Stimulated activated CD8-positive, alpha-beta memory T cell treated with anti-CD3 and anti-CD28 coated beads, Interleukin-15, amount 100 ng/mL, for 4 hours (primary cell): ENCODE data around the gene CYB5RL.
"Not testable (repeated sequence)": the region's sequence is repeated elsewhere in the genome, so short reads cannot be mapped to it uniquely, and the experiment has no call there.

Experiments
- DNase-seq, 2 donors: peaks; one replicate each; pipeline ENCODE4 v3.0.0-alpha.2; 2020; ENCODE audit warnings: low read depth in 2 of 2

The CYB5RL gene

GRCh38 chr1:54186056-54186455 is 13.8 kb downstream of the CYB5RL start:
- no peak for DNase-seq

GRCh38 chr1:54180701-54181360 is 19.0 kb downstream of the CYB5RL start:
- DNase-seq = no peak

GRCh38 chr1:54178296-54179070 is 21.3 kb downstream of the CYB5RL start:
- no peak for DNase-seq

DNA sequence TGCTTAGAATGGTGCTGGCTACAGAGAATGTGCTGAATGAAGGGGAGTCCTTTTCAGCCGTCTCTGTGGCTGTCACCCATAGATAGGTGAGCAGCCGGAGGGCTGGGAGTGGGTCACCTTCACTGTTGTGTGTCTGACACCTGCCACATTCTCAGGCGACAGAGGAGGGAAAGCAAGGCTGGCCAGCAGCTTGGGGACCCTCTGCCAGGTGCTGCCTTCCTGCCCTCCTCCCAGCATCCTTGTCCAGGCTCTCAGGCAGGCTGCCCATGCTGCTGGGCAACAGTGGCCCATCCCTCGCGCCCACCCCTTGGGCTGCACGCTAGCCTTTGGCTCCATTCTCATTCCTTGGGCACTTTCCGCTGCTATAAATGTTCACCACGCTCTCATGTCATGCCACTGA is 22.1 kb downstream of the CYB5RL start:
- DNase-seq = no peak

- no peak for DNase-seq
Observed at GRCh38 chr1:54176621-54177327, 23.1 kb downstream of the CYB5RL start.

DNA sequence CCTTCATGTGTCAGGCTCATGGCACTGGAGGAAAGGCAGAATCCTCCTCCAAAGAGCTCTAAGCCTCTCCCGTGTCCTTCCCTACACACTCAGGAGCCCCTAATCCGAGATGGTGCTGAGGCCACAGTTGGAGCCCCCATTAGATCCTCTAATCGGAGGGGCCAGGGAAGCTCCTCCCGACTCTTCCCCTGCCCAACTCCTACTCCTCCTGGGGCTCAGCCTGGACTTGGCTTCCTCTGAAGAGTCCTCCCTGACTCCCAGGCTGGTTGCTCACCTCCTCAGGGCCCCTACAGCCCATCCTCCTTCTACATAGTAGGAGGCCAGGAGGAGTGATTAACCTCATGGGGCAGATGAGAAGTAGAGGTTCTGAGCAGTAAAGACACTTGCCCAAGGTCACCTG is 25.7 kb downstream of the CYB5RL start:
- DNase-seq = no peak

DNA sequence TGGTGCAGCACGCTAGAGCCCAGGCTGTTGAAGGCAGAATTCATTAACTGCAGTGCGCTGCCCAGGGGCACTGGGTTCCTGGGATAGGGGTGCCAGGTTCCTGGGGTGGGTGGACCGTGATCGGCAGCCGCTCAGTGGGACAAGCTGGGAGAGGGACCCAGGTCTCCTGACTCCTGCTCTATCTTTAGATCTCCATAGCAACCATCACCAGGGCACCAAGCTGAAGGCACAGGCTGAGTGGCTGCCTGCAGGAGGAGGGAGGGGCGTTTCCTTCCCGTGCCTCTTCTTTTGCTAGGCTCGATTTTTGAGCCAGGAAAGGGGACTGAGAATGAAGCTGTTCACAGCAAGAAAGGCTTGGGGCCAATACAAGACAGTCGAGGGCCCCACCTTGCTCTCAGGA is 26.1 kb downstream of the CYB5RL start:
- no peak for DNase-seq

GRCh38 chr1:54172614-54173599 is 26.9 kb downstream of the CYB5RL start:
- no peak for DNase-seq

- no peak for DNase-seq
Observed at GRCh38 chr1:54171606-54172005, 28.2 kb downstream of the CYB5RL start.

DNA sequence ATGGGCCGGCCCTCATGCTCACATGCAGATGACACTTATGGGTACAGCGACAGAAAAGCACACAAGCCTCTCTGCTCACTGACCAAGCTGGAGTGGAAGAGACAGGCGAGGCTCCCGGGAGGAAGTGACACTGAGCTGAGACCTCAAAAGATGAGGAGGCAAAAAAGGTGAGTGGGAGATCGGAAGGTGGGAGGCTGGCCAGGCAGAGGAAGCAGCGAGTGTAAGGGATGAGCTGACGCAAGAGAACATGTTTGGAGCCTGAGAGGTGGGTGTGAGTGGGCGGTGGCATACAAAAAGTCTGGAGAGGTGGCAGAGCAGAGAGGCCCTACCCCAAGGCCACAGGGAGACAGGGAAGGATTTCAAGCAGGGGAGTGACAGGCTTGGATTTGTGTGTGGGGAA is 28.8 kb downstream of the CYB5RL start:
- no peak for DNase-seq

DNA sequence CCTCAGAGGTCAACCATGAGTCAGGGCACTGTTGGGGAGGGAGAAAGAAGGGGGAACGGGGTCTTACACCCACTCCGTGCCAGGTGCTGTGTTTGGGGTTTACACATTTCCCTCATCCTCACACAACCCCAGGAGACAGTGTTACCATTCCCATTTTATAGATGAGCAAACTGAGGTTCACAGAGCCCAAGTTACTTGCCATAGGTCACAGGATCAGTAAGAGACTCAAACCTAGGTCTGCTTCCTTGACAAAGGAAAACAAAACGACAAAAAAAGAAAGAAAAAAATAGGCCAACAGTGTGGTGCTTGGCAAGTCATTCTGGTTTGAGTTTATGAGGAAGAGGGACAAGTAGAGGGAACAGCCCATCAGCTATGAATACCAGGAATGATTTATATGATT is 30.8 kb downstream of the CYB5RL start:
- DNase-seq = no peak

GRCh38 chr1:54168206-54168965 is 31.4 kb downstream of the CYB5RL start:
- no peak for DNase-seq

DNA sequence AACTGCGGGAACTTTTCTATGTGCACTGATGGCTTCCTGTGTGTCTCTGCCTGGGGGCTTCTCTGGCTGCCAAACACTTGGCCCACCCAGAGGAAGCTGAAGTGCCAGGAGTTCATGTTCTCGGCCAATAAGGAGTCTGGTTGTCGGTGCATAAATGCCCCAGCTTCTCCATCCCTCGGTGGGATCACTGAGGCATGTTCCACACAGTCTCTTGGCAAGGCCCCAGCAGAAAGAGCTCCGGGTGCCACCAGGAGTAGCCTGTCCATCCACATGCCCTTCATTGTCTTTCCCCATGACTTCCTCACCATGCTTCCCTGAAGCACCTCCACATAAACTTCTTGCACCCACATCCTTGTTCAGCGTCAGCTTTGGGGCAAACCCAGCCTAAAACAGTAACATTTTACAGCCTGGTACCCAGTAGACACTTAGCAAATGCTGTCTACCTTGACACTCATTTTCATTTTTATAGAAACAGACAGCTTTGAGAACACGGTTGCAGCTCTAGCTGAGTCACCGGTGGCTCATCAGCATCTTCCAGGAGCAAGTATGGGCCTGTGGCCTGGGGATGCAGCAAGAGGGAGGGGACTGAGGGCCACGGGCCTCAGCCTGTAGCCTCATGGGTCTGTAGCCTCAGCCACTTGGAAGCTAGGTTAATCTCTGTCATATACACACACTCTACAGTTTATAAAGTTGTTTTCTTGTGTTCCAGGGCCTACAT is 32.2 kb downstream of the CYB5RL start:
- DNase-seq = no peak

GRCh38 chr1:54166357-54166756 is 33.5 kb downstream of the CYB5RL start:
- not testable (repeated sequence) for DNase-seq

- no peak for DNase-seq
Observed at GRCh38 chr1:54165146-54165545, 34.7 kb downstream of the CYB5RL start.

- no peak for DNase-seq
Observed at GRCh38 chr1:54163573-54163972, 36.3 kb downstream of the CYB5RL start.

DNA sequence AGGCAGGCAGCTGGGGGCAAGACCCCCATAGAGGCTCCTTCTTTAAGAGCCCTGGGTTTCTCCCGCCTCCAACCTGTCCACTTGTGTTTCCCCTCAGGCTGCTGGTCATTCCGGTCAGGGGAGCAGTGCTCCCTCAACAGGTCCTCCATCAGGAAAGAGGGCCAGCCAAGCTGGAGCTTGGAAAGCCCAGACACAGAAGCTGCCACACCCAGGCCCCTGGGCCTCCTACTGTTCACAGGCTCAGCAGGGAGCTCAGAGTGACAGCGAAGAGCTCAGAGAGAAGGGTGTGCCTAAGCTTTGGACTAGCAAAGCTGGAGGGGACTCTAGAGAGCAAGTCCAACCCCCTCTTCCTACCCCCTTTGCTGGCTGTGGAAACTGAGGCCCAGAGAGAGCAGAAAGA is 36.8 kb downstream of the CYB5RL start:
- DNase-seq = no peak

GRCh38 chr1:54161495-54162168 is 38.2 kb downstream of the CYB5RL start:
- no peak for DNase-seq

DNA sequence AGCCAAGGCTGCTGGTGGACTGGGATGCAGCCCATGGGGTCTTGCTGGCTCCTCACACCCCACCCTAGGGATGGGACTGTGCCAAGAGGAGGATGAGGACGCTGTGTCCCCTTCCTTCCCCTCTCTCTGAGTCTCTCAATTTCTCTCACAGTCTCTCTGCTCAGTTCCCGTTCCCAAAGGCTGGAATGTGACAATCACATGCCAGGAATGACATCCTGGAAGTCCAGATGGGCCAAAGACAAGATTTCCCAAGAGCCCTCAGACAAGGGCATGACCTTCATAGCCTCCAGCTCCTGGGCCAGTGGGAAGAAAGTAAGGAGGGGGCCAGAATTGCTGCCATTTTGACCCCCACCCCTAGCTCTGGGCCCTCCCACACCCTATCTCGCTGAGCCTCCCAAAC is 39.5 kb downstream of the CYB5RL start:
- DNase-seq = no peak
